Measurements from ENCODE around the gene AUP1. TPM values are rescaled to one million over a fixed set of nuclear protein-coding genes. Genes with fewer than 3 reads are reported as not detected.

AUP1 gene
- total and polyA plus RNA-seq, 2 of the 8 experiments (the other 6 are each of a cell fraction or from before 2014, with no cell fraction given), result 83.4 to 121 TPM

DNA sequence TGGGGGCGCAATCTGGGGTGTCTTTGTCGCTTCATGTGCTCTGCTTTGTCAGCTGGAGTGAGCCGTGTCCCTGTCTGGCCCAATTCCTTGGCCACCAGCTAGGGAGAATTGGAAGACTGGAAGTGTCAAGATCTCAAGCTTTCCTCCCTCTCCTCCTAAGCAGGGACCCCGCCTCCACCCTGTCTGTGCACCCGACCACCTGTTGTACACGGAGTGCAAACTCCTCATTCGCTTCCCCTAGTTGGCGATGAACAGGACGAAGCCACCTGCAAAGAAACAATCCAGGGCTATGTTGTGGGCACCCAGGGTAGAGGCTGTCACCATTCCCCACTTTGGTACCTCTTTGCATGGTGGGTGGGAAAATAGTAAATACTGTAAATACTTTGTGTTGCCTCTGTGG lies 1.8 kb downstream of the AUP1 start (continued):
- no peak for TF ChIP-seq ASH2L (IDR thresholded peaks at IDR 0.05; ENCODE audit: low read length)
- no peak for TF ChIP-seq CTBP2 (IDR thresholded peaks at IDR 0.05; ENCODE audit: borderline replicate concordance, insufficient read depth, insufficient read length, low read length)
- no peak for TF ChIP-seq SP2 (IDR thresholded peaks at IDR 0.05; ENCODE audit: low read length)
- no peak for TF ChIP-seq SIN3A (conservative IDR thresholded peaks at IDR 0.05 in 1 of 2, IDR thresholded peaks at IDR 0.05 in 1 of 2; ENCODE audit: low read depth in 1 of 2, low read length in 2 of 2)
- TF ChIP-seq TCF12 (IDR thresholded peaks at IDR 0.05; ENCODE audit: low read depth, low read length), result no peak
